RWPE2 (cell line): ENCODE data around the gene PTPN6.

ENCODE experiments used
- ATAC-seq: fragments of 200-7000 bp; cut with Tn5 transposase; 3 replicates; pipeline ENCODE4 v1.9.1; 2021; ENCODE audit warnings: low read depth
- DNase-seq: peaks from one replicate; pipeline ENCODE4 v3.0.0-alpha.2; 2020; ENCODE audit warnings: low spot score
- H3K27ac ChIP-seq: fragments of 450-650 bp; 2 replicates; pipeline ENCODE4 v1.5.1; 2017; ENCODE audit warnings: mild to moderate bottlenecking; ENCODE audit not compliant: poor library complexity, severe bottlenecking
- H3K27me3 ChIP-seq: fragments of 250-450 bp; sonication (Bioruptor Pico); 2 replicates; pipeline ENCODE4 v1.5.1; 2021; ENCODE audit warnings: mild to moderate bottlenecking, moderate library complexity; ENCODE audit not compliant: insufficient read depth, poor library complexity, severe bottlenecking
- H3K36me3 ChIP-seq: fragments of 250-450 bp; sonication (Bioruptor Pico); 2 replicates; pipeline ENCODE4 v1.5.1; 2020; ENCODE audit warnings: low read depth, mild to moderate bottlenecking, moderate library complexity
- H3K4me1 ChIP-seq: fragments of 250-450 bp; sonication (Bioruptor Pico); 2 replicates; pipeline ENCODE4 v1.5.1; 2021; ENCODE audit warnings: mild to moderate bottlenecking, moderate library complexity; ENCODE audit not compliant: insufficient read depth, poor library complexity, severe bottlenecking
- H3K4me3 ChIP-seq: fragments of 250-450 bp; sonication (Bioruptor Pico); 2 replicates; pipeline ENCODE4 v1.5.1; 2021; ENCODE audit warnings: mild to moderate bottlenecking, moderate library complexity; ENCODE audit not compliant: severe bottlenecking
- H3K9me3 ChIP-seq: fragments of 250-450 bp; sonication (Bioruptor Pico); 2 replicates; pipeline ENCODE4 v1.5.1; 2021; ENCODE audit warnings: mild to moderate bottlenecking, moderate library complexity; ENCODE audit not compliant: severe bottlenecking
- CTCF ChIP-seq: fragments of 450-650 bp; IDR thresholded peaks from one replicate; pipeline ENCODE4 v1.5.1; 2017; ENCODE audit warnings: mild to moderate bottlenecking, moderate library complexity; ENCODE audit not compliant: poor library complexity, severe bottlenecking

The PTPN6 gene

GRCh38 chr12:6959805-6960592 lies 8.8 kb downstream of the PTPN6 start:
- H3K27me3 ChIP-seq, result no peaks in the 10 kb centered on the region
- ATAC-seq, result no peak
- no peak for TF ChIP-seq CTCF
- H3K4me3 ChIP-seq, result no peak overlapping the region
- no peaks in the 10 kb centered on the region for H3K9me3 ChIP-seq
- peak overlapping the region; percentile 87 for H3K27ac ChIP-seq
- H3K4me1 ChIP-seq, result peaks cover 23% of the 10 kb centered on the region
- peaks cover 13% of the 10 kb centered on the region for H3K36me3 ChIP-seq
- DNase-seq, result peak; percentile 57

- peak overlapping the region; percentile 87 for H3K27ac ChIP-seq
- H3K9me3 ChIP-seq, result no peaks in the 10 kb centered on the region
- no peak for DNase-seq
- H3K4me1 ChIP-seq, result peaks cover 23% of the 10 kb centered on the region
- no peak for TF ChIP-seq CTCF
- H3K4me3 ChIP-seq, result no peak overlapping the region
- no peak for ATAC-seq
- peaks cover 20% of the 10 kb centered on the region for H3K36me3 ChIP-seq
- H3K27me3 ChIP-seq, result no peaks in the 10 kb centered on the region
These were observed 9.6 kb downstream of the PTPN6 start for GRCh38 chr12:6960593-6961277.

- ATAC-seq (no peak), DNase-seq (peak; percentile 65)
- peak overlapping the region; percentile 87 for H3K27ac ChIP-seq
- no peaks in the 10 kb centered on the region for H3K9me3 ChIP-seq
- peaks cover 26% of the 10 kb centered on the region for H3K36me3 ChIP-seq
- peaks cover 23% of the 10 kb centered on the region for H3K4me1 ChIP-seq
- H3K4me3 ChIP-seq, result peak overlapping the region; percentile 95
- TF ChIP-seq CTCF, result no peak
- H3K27me3 ChIP-seq, result no peaks in the 10 kb centered on the region
These were observed 10.1 kb downstream of the PTPN6 start for GRCh38 chr12:6961278-6961694.

GRCh38 chr12:6961695-6962284 lies 10.6 kb downstream of the PTPN6 start:
- peak; percentile 80 for TF ChIP-seq CTCF
- Histone ChIP-seq H3K36me3 (peaks cover 31% of the 10 kb centered on the region), H3K9me3 (no peaks in the 10 kb centered on the region), H3K27me3 (no peaks in the 10 kb centered on the region), H3K4me3 (peak overlapping the region; percentile 95), H3K27ac (peak overlapping the region; percentile 87), H3K4me1 (peaks cover 23% of the 10 kb centered on the region)
- DNase-seq (peak; percentile 78), ATAC-seq (peak; percentile 27)
